Tibial artery (tissue), 4 donors: Measurements from ENCODE around the gene PEX10.

Source experiments
- DNase-seq, 2 donors: peaks; one replicate each; pipeline ENCODE4 v3.0.0-alpha.2; 2019
- H3K27ac ChIP-seq, 2 donors: fragments of 200-600 bp; sonication (generic) in 1 of 2; 1 replicate in 1 of 2; 2 replicates in 1 of 2; pipeline ENCODE4 v1.5.1; 2018 to 2019; ENCODE audit warnings: mild to moderate bottlenecking in 1 of 2
- H3K27me3 ChIP-seq, 2 donors: fragments of 200-600 bp; sonication (generic) in 1 of 2; one replicate each; pipeline versions ENCODE4 v1.5.1 to v1.6.0; 2016 to 2019
- H3K36me3 ChIP-seq, 3 donors: fragments of 200-600 bp; sonication (generic) in 2 of 3; one replicate each; pipeline ENCODE4 v1.5.1; 2016 to 2019; ENCODE audit warnings: mild to moderate bottlenecking in 2 of 3
- H3K4me1 ChIP-seq, 4 donors: fragments of 200-600 bp; sonication (generic) in 2 of 4; 1 replicate in 3 of 4; 2 replicates in 1 of 4; pipeline ENCODE4 v1.5.1; 2016 to 2019
- H3K4me3 ChIP-seq, 2 donors: fragments of 200-600 bp; sonication (generic) in 1 of 2; 1 replicate in 1 of 2; 2 replicates in 1 of 2; pipeline ENCODE4 v1.5.1; 2018 to 2019; ENCODE audit warnings: mild to moderate bottlenecking in 2 of 2
- H3K9me3 ChIP-seq, 3 donors: fragments of 200-600 bp; sonication (generic) in 1 of 3; one replicate each; pipeline ENCODE4 v1.5.1; 2016 to 2019
- CTCF ChIP-seq, 2 experiments: fragments of 200-600 bp in 1 of 2; fragments of 450-650 bp in 1 of 2; IDR thresholded peaks; one replicate each; pipeline ENCODE4 v1.5.1; 2017 to 2019; ENCODE audit warnings: antibody characterized with exemption in 2 of 2, mild to moderate bottlenecking in 1 of 2, moderate library complexity in 1 of 2
- intact Hi-C: fragments of 100-400 bp; cut with DNase I; formaldehyde crosslinking; loops from one replicate; pipeline ENCODE4 v1.15.0; 2023; ENCODE audit warnings: low total_unique reads

Gene PEX10

GRCh38 chr1:2388004-2388913, 24.1 kb downstream of the PEX10 start:
- no peaks in the 10 kb centered on the region for H3K9me3 ChIP-seq
- H3K27me3 ChIP-seq: no peaks in the 10 kb centered on the region
- H3K36me3 ChIP-seq: peaks cover 0 to 25% (median 0%) of the 10 kb centered on the region in 3 donors
- no peak overlapping the region for H3K27ac ChIP-seq
- no peak for TF ChIP-seq CTCF (IDR thresholded peaks at IDR 0.05)
- peaks cover 4 to 23% (median 20%) of the 10 kb centered on the region in 4 donors for H3K4me1 ChIP-seq
- no peak overlapping the region for H3K4me3 ChIP-seq
- no peak for DNase-seq
- intact Hi-C loops: loop anchor here (10.0 kb wide), 1 partner anchor 73 kb away; no protein-coding TSS in a partner anchor

GRCh38 chr1:2386636-2387611, 25.4 kb downstream of the PEX10 start:
- H3K36me3 ChIP-seq: peaks cover 0 to 20% (median 0%) of the 10 kb centered on the region in 3 donors
- H3K27ac ChIP-seq: no peak overlapping the region
- DNase-seq: no peak
- intact Hi-C loops: loop anchor here (10.0 kb wide), 1 partner anchor 72 kb away; no protein-coding TSS in a partner anchor
- no peak for TF ChIP-seq CTCF (IDR thresholded peaks at IDR 0.05)
- no peaks in the 10 kb centered on the region for H3K9me3 ChIP-seq
- H3K4me3 ChIP-seq: no peak overlapping the region
- H3K4me1 ChIP-seq: peaks cover 0 to 18% (median 11%) of the 10 kb centered on the region in 4 donors
- H3K27me3 ChIP-seq: no peaks in the 10 kb centered on the region

- H3K27ac ChIP-seq: no peak overlapping the region
- no peak overlapping the region for H3K4me3 ChIP-seq
- H3K27me3 ChIP-seq: no peaks in the 10 kb centered on the region
- peaks cover 0 to 25% (median 16%) of the 10 kb centered on the region in 4 donors for H3K4me1 ChIP-seq
- H3K36me3 ChIP-seq: peaks cover 0 to 20% (median 0%) of the 10 kb centered on the region in 3 donors
- intact Hi-C loops: loop anchor here (10.0 kb wide), 1 partner anchor 71 kb away; no protein-coding TSS in a partner anchor
- peak; percentile 13 to 51 for DNase-seq
- H3K9me3 ChIP-seq: no peaks in the 10 kb centered on the region
- TF ChIP-seq CTCF (IDR thresholded peaks at IDR 0.05): no peak
Measured at GRCh38 chr1:2385606-2386280, 26.6 kb downstream of the PEX10 start.

GRCh38 chr1:2384941-2385481, 27.4 kb downstream of the PEX10 start:
- no peak overlapping the region for H3K4me3 ChIP-seq
- DNase-seq: peak; percentile 14 to 63
- peaks cover 0 to 18% (median 12%) of the 10 kb centered on the region in 4 donors for H3K4me1 ChIP-seq
- H3K27ac ChIP-seq: no peak overlapping the region
- peaks cover 0 to 20% (median 0%) of the 10 kb centered on the region in 3 donors for H3K36me3 ChIP-seq
- intact Hi-C loops: loop anchor here (10.0 kb wide), 1 partner anchor 70 kb away; no protein-coding TSS in a partner anchor
- no peaks in the 10 kb centered on the region for H3K27me3 ChIP-seq
- no peaks in the 10 kb centered on the region for H3K9me3 ChIP-seq
- no peak for TF ChIP-seq CTCF (IDR thresholded peaks at IDR 0.05)
